ENCODE data around the gene SP5.

Gene SP5

GRCh38 chr2:170711196-170711773, 3.9 kb upstream of the SP5 start:
- no peak overlapping the region for H3K4me3 ChIP-seq (replicated peaks; ENCODE audit: low read depth, low read length)
- no peak for DNase-seq (ENCODE audit: low read depth)
- TF ChIP-seq CTCF (IDR thresholded peaks at IDR 0.05; ENCODE audit: low read length, missing control alignments) = no peak

GRCh38 chr2:170711774-170712652, 3.1 kb upstream of the SP5 start:
- no peak for DNase-seq (ENCODE audit: low read depth)
- H3K4me3 ChIP-seq (replicated peaks; ENCODE audit: low read depth, low read length) = no peak overlapping the region
- no peak for TF ChIP-seq CTCF (IDR thresholded peaks at IDR 0.05; ENCODE audit: low read length, missing control alignments)

- TF ChIP-seq CTCF (IDR thresholded peaks at IDR 0.05; ENCODE audit: low read length, missing control alignments) = no peak
Measured at GRCh38 chr2:170712653-170713542, 2.2 kb upstream of the SP5 start.

GRCh38 chr2:170713543-170714380, 1.4 kb upstream of the SP5 start:
- TF ChIP-seq CTCF (IDR thresholded peaks at IDR 0.05; ENCODE audit: low read length, missing control alignments) = no peak
- no peak overlapping the region for H3K4me3 ChIP-seq (replicated peaks; ENCODE audit: low read depth, low read length)
- DNase-seq (ENCODE audit: low read depth) = no peak

More at GRCh38 chr2:170712653-170713542, 2.2 kb upstream of the SP5 start:
- H3K4me3 ChIP-seq (replicated peaks; ENCODE audit: low read depth, low read length) = no peak overlapping the region
- DNase-seq (ENCODE audit: low read depth) = no peak

- peak overlapping the region; percentile 43 for H3K4me3 ChIP-seq (replicated peaks; ENCODE audit: low read depth, low read length)
- DNase-seq (ENCODE audit: low read depth) = no peak
- no peak for TF ChIP-seq CTCF (IDR thresholded peaks at IDR 0.05; ENCODE audit: low read length, missing control alignments)
Measured at GRCh38 chr2:170714381-170715061, 616 bp upstream of the SP5 start.
